Fibroblast of skin of left quadriceps (primary cell): ENCODE data around the gene RASGRP1.

Source experiments
- DNase-seq, 2 experiments: peaks; one replicate each; pipeline ENCODE4 v3.0.0-alpha.2; 2013; ENCODE audit warnings: low read depth in 2 of 2

The RASGRP1 gene

GRCh38 chr15:38504680-38505467 lies 59.7 kb downstream of the RASGRP1 start:
- DNase-seq: no peak

GRCh38 chr15:38503496-38503895 lies 61.1 kb downstream of the RASGRP1 start:
- DNase-seq: no peak

GRCh38 chr15:38499651-38500050 lies 65.0 kb downstream of the RASGRP1 start:
- DNase-seq: no peak

- no peak for DNase-seq
Measured at GRCh38 chr15:38496151-38496550, 68.5 kb downstream of the RASGRP1 start.

- peak; percentile 34 to 45 for DNase-seq
Measured at GRCh38 chr15:38490242-38490922, 74.2 kb downstream of the RASGRP1 start.

GRCh38 chr15:38487378-38487777 lies 77.2 kb downstream of the RASGRP1 start:
- DNase-seq: no peak

- no peak for DNase-seq
Measured at GRCh38 chr15:38486936-38487335, 77.7 kb downstream of the RASGRP1 start.

GRCh38 chr15:38482572-38482971 lies 82.0 kb downstream of the RASGRP1 start:
- no peak for DNase-seq

GRCh38 chr15:38481761-38482160 lies 82.9 kb downstream of the RASGRP1 start:
- DNase-seq: no peak

- no peak for DNase-seq
Measured at GRCh38 chr15:38481113-38481512, 83.5 kb downstream of the RASGRP1 start.

GRCh38 chr15:38479756-38480155 lies 84.9 kb downstream of the RASGRP1 start:
- DNase-seq: no peak

- DNase-seq: peak; percentile 62 to 73
Measured at GRCh38 chr15:38479266-38479665, 85.3 kb downstream of the RASGRP1 start.

- DNase-seq: no peak
Measured at GRCh38 chr15:38477637-38478036, 87.0 kb downstream of the RASGRP1 start.

GRCh38 chr15:38476120-38476519 lies 88.5 kb downstream of the RASGRP1 start:
- DNase-seq: no peak

- no peak for DNase-seq
Measured at GRCh38 chr15:38475361-38475760, 89.3 kb downstream of the RASGRP1 start.

- DNase-seq: peak; percentile 46 to 47
Measured at GRCh38 chr15:38474155-38474757, 90.4 kb downstream of the RASGRP1 start.

- no peak for DNase-seq
Measured at GRCh38 chr15:38471974-38472373, 92.6 kb downstream of the RASGRP1 start.

GRCh38 chr15:38470816-38471215 lies 93.8 kb downstream of the RASGRP1 start:
- DNase-seq: no peak

- no peak for DNase-seq
Measured at GRCh38 chr15:38464675-38465074, 99.9 kb downstream of the RASGRP1 start.

- DNase-seq: no peak
Measured at GRCh38 chr15:38463893-38464292, 100.7 kb downstream of the RASGRP1 start.

GRCh38 chr15:38461066-38461833 lies 103.4 kb downstream of the RASGRP1 start:
- DNase-seq: no peak

- DNase-seq: no peak
Measured at GRCh38 chr15:38460543-38460942, 104.1 kb downstream of the RASGRP1 start.
